ENCODE data around the gene CHST11.

Gene CHST11

DNA sequence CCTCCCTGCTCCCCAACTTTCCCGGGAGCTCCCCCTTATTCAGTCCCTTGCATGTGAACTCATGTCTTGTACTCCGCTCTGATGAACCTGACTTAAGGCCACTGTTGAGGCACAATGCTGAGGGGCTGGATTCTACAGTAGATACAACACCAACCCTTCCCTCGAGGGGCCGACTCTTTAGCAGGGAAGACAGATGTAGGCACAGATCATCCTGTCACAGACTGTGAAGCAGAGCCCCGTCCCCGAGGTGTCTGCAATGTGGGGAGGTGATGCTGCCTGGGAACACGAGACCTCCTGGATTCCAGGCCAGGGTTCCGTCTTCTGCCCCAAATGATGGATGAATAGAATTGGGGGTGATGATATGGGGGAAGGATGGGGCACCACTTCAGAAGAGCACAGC lies 175.1 kb downstream of the CHST11 start:
- no peaks in the 10 kb centered on the region for H3K36me3 ChIP-seq (ENCODE audit: control insufficient read depth in 2 of 2, insufficient read depth in 1 of 2, low read length in 2 of 2)
- POLR2A ChIA-PET, result no interaction called here
- no peak overlapping the region for H3K4me3 ChIP-seq (ENCODE audit: low read depth, low read length)
- H3K27ac ChIP-seq (ENCODE audit: extremely low read depth, low read depth, low read length), result no peak overlapping the region
- 0 out of 2 replicates have a peak, but pooled peaks cover 4% of the 10 kb centered on the region for H3K4me1 ChIP-seq (ENCODE audit: control insufficient read depth, insufficient read depth, low read length)
- TF ChIP-seq, protein P1, sequence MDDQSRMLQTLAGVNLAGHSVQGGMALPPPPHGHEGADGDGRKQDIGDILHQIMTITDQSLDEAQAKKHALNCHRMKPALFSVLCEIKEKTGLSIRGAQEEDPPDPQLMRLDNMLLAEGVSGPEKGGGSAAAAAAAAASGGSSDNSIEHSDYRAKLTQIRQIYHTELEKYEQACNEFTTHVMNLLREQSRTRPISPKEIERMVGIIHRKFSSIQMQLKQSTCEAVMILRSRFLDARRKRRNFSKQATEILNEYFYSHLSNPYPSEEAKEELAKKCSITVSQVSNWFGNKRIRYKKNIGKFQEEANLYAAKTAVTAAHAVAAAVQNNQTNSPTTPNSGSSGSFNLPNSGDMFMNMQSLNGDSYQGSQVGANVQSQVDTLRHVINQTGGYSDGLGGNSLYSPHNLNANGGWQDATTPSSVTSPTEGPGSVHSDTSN (CRISPR knock-in tag; IDR thresholded peaks at IDR 0.05), result no peak
- TF ChIP-seq ZNF501 (tag by site-specific recombination; IDR thresholded peaks at IDR 0.05), result no peak
- TF ChIP-seq, protein P2, sequence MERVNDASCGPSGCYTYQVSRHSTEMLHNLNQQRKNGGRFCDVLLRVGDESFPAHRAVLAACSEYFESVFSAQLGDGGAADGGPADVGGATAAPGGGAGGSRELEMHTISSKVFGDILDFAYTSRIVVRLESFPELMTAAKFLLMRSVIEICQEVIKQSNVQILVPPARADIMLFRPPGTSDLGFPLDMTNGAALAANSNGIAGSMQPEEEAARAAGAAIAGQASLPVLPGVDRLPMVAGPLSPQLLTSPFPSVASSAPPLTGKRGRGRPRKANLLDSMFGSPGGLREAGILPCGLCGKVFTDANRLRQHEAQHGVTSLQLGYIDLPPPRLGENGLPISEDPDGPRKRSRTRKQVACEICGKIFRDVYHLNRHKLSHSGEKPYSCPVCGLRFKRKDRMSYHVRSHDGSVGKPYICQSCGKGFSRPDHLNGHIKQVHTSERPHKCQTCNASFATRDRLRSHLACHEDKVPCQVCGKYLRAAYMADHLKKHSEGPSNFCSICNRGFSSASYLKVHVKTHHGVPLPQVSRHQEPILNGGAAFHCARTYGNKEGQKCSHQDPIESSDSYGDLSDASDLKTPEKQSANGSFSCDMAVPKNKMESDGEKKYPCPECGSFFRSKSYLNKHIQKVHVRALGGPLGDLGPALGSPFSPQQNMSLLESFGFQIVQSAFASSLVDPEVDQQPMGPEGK (tag by site-specific recombination; IDR thresholded peaks at IDR 0.05), result no peak
- TF ChIP-seq, protein P3, sequence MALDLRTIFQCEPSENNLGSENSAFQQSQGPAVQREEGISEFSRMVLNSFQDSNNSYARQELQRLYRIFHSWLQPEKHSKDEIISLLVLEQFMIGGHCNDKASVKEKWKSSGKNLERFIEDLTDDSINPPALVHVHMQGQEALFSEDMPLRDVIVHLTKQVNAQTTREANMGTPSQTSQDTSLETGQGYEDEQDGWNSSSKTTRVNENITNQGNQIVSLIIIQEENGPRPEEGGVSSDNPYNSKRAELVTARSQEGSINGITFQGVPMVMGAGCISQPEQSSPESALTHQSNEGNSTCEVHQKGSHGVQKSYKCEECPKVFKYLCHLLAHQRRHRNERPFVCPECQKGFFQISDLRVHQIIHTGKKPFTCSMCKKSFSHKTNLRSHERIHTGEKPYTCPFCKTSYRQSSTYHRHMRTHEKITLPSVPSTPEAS (tag by site-specific recombination; IDR thresholded peaks at IDR 0.05), result no peak
- TF ChIP-seq ZNF239 (tag by site-specific recombination; IDR thresholded peaks at IDR 0.05), result no peak
- no peak for TF ChIP-seq ZNF791 (tag by site-specific recombination; IDR thresholded peaks at IDR 0.05)
- no peak for TF ChIP-seq ZBTB48 (tag by site-specific recombination; IDR thresholded peaks at IDR 0.05)
- TF ChIP-seq ZFP41 (tag by site-specific recombination; IDR thresholded peaks at IDR 0.05; ENCODE audit: borderline replicate concordance), result no peak
- no peak for TF ChIP-seq ZNF37A (tag by site-specific recombination; IDR thresholded peaks at IDR 0.05)
- TF ChIP-seq ZNF175 (tag by site-specific recombination; IDR thresholded peaks at IDR 0.05), result no peak
- TF ChIP-seq, protein P4, sequence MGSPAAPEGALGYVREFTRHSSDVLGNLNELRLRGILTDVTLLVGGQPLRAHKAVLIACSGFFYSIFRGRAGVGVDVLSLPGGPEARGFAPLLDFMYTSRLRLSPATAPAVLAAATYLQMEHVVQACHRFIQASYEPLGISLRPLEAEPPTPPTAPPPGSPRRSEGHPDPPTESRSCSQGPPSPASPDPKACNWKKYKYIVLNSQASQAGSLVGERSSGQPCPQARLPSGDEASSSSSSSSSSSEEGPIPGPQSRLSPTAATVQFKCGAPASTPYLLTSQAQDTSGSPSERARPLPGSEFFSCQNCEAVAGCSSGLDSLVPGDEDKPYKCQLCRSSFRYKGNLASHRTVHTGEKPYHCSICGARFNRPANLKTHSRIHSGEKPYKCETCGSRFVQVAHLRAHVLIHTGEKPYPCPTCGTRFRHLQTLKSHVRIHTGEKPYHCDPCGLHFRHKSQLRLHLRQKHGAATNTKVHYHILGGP (tag by site-specific recombination; IDR thresholded peaks at IDR 0.05), result no peak
- no peak for TF ChIP-seq ZNF140 (tag by site-specific recombination; IDR thresholded peaks at IDR 0.05)
- no peak for TF ChIP-seq ZFP69B (tag by site-specific recombination; IDR thresholded peaks at IDR 0.05)
- TF ChIP-seq ZNF423 (tag by site-specific recombination; IDR thresholded peaks at IDR 0.05), result no peak
- TF ChIP-seq, protein P5, sequence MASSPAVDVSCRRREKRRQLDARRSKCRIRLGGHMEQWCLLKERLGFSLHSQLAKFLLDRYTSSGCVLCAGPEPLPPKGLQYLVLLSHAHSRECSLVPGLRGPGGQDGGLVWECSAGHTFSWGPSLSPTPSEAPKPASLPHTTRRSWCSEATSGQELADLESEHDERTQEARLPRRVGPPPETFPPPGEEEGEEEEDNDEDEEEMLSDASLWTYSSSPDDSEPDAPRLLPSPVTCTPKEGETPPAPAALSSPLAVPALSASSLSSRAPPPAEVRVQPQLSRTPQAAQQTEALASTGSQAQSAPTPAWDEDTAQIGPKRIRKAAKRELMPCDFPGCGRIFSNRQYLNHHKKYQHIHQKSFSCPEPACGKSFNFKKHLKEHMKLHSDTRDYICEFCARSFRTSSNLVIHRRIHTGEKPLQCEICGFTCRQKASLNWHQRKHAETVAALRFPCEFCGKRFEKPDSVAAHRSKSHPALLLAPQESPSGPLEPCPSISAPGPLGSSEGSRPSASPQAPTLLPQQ (tag by site-specific recombination; IDR thresholded peaks at IDR 0.05), result no peak
- TF ChIP-seq, protein P6, sequence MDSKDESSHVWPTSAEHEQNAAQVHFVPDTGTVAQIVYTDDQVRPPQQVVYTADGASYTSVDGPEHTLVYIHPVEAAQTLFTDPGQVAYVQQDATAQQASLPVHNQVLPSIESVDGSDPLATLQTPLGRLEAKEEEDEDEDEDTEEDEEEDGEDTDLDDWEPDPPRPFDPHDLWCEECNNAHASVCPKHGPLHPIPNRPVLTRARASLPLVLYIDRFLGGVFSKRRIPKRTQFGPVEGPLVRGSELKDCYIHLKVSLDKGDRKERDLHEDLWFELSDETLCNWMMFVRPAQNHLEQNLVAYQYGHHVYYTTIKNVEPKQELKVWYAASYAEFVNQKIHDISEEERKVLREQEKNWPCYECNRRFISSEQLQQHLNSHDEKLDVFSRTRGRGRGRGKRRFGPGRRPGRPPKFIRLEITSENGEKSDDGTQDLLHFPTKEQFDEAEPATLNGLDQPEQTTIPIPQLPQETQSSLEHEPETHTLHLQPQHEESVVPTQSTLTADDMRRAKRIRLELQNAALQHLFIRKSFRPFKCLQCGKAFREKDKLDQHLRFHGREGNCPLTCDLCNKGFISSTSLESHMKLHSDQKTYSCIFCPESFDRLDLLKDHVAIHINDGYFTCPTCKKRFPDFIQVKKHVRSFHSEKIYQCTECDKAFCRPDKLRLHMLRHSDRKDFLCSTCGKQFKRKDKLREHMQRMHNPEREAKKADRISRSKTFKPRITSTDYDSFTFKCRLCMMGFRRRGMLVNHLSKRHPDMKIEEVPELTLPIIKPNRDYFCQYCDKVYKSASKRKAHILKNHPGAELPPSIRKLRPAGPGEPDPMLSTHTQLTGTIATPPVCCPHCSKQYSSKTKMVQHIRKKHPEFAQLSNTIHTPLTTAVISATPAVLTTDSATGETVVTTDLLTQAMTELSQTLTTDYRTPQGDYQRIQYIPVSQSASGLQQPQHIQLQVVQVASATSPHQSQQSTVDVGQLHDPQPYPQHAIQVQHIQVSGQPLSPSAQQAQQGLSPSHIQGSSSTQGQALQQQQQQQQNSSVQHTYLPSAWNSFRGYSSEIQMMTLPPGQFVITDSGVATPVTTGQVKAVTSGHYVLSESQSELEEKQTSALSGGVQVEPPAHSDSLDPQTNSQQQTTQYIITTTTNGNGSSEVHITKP (tag by site-specific recombination; IDR thresholded peaks at IDR 0.05), result no peak
- H3K9me3 ChIP-seq (ENCODE audit: control insufficient read depth, insufficient read depth, low read depth, low read length), result no peaks in the 10 kb centered on the region
- CTCF ChIA-PET, result interaction anchor here (0.7 kb wide), 1 partner anchor 173 kb away, joined by 4 read pairs; no protein-coding TSS in a partner anchor

Data from HEK293 (cell line).